ENCODE results near the gene IRS1.

IRS1 gene

DNA sequence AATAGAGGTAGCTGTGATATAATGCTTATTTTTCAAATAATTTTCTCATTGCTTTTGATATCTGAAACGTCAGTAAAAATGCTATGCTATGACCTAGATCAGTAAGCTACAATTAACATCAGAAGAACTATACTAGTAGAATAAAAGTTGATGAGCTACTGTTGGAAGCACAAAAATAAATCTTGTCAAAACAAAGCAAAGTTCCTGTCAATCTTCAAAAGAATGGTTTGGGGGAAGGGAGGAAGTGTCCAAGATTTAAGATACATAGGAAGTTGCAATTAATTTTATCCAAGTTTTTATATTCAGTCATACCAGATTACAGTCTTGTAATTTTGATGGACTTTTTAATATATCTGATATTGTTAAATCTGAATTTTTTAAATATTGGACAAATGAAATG is 19.2 kb downstream of the IRS1 start:
- Histone ChIP-seq H2AFZ (no peak overlapping the region), H3K27ac (no peak overlapping the region), H3K4me1 (no peaks in the 10 kb centered on the region), H3K9me3 (ENCODE audit: control insufficient read depth, low read length) (no peaks in the 10 kb centered on the region), H3K27me3 (ENCODE audit: control insufficient read depth, insufficient read depth, low read length) (no peaks in the 10 kb centered on the region), H3K4me3 (ENCODE audit: low read depth, low read length) (no peak overlapping the region), H3K4me2 (ENCODE audit: low read length) (no peak overlapping the region), H3K9ac (no peak overlapping the region), H3K79me2 (peaks cover 5% of the 10 kb centered on the region), H3K36me3 (ENCODE audit: control insufficient read depth, insufficient read depth, low read length) (no peaks in the 10 kb centered on the region)
- TF ChIP-seq, protein P1, sequence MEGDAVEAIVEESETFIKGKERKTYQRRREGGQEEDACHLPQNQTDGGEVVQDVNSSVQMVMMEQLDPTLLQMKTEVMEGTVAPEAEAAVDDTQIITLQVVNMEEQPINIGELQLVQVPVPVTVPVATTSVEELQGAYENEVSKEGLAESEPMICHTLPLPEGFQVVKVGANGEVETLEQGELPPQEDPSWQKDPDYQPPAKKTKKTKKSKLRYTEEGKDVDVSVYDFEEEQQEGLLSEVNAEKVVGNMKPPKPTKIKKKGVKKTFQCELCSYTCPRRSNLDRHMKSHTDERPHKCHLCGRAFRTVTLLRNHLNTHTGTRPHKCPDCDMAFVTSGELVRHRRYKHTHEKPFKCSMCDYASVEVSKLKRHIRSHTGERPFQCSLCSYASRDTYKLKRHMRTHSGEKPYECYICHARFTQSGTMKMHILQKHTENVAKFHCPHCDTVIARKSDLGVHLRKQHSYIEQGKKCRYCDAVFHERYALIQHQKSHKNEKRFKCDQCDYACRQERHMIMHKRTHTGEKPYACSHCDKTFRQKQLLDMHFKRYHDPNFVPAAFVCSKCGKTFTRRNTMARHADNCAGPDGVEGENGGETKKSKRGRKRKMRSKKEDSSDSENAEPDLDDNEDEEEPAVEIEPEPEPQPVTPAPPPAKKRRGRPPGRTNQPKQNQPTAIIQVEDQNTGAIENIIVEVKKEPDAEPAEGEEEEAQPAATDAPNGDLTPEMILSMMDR (IDR thresholded peaks at IDR 0.05): no peak

DNA sequence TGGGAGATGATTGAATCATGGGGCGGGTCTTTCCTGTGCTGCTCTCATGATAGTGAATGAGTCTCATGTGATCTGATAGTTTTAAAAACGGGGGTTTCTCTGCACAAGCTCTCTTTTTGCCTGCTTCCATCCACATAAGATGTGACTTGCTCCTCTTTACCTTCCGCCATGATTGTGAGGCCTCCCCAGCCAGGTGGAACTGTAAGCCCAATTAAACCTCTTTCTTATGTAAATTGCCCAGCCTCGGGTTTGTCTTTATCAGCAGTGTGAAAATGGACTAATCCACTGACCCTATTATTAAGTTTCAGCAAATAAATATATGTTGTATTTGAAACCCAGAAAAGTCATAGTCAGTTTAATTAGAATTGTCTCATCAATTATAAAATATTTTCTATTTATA is 22.0 kb downstream of the IRS1 start:
- no peak overlapping the region for H3K4me2 ChIP-seq (ENCODE audit: low read length)
- H3K9me3 ChIP-seq (ENCODE audit: control insufficient read depth, low read length): no peaks in the 10 kb centered on the region
- H3K36me3 ChIP-seq (ENCODE audit: control insufficient read depth, insufficient read depth, low read length): no peaks in the 10 kb centered on the region
- TF ChIP-seq, protein P1 (IDR thresholded peaks at IDR 0.05): no peak
- no peak overlapping the region for H3K9ac ChIP-seq
- H2AFZ ChIP-seq: no peak overlapping the region
- H3K4me1 ChIP-seq: peaks cover 3% of the 10 kb centered on the region
- H3K27ac ChIP-seq: no peak overlapping the region
- H3K27me3 ChIP-seq (ENCODE audit: control insufficient read depth, insufficient read depth, low read length): no peaks in the 10 kb centered on the region
- H3K79me2 ChIP-seq: peaks cover 2% of the 10 kb centered on the region
- no peak overlapping the region for H3K4me3 ChIP-seq (ENCODE audit: low read depth, low read length)

DNA sequence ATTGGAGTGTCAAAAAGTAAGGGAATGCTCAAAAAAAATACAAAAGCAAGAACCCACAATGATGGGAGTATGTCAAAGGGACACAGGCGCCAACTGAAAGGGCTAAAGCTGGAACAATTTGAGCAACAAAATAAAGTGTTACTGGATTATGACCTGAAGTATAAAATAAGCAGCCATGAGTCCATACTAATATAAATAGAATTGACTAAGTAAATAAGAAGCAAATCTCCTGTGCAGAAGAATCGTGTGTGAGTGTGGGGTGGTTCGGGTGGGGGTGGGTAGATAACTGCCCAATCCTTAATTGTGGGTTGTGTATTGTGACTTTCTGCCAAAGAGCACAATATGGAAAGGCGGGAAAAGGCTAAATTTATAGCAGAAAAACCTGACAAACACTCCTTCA is 23.5 kb downstream of the IRS1 start:
- TF ChIP-seq, protein P1 (IDR thresholded peaks at IDR 0.05): no peak
- no peak overlapping the region for H2AFZ ChIP-seq
- H3K9ac ChIP-seq: no peak overlapping the region
- peaks cover 2% of the 10 kb centered on the region for H3K79me2 ChIP-seq
- H3K4me1 ChIP-seq: peaks cover 3% of the 10 kb centered on the region
- H3K27ac ChIP-seq: no peak overlapping the region
- no peaks in the 10 kb centered on the region for H3K36me3 ChIP-seq (ENCODE audit: control insufficient read depth, insufficient read depth, low read length)
- H3K9me3 ChIP-seq (ENCODE audit: control insufficient read depth, low read length): no peaks in the 10 kb centered on the region
- H3K4me3 ChIP-seq (ENCODE audit: low read depth, low read length): no peak overlapping the region
- H3K27me3 ChIP-seq (ENCODE audit: control insufficient read depth, insufficient read depth, low read length): no peaks in the 10 kb centered on the region
- H3K4me2 ChIP-seq (ENCODE audit: low read length): no peak overlapping the region

DNA sequence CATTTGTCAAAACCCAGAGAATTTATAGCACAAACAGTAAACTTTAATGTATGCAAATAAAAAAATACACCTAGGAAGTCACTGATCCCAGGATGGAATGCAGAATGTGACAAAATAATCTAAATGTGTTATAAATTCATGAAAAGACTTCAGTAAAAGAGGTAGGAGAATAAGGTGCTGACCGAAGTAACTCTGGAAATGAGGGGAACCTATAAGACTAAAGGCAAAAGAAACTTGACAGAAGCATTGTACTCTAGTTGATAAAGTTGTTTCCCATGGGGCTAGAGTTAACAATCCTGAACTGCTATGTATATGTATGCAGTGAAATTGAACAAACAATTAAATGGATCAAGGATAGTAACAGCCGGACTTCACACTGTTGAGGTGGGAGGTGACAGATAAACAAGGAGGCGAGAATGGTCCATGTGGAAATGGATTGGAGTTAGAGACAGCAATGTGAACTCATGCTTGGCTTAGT is 24.5 kb downstream of the IRS1 start:
- no peaks in the 10 kb centered on the region for H3K9me3 ChIP-seq (ENCODE audit: control insufficient read depth, low read length)
- peaks cover 2% of the 10 kb centered on the region for H3K79me2 ChIP-seq
- no peaks in the 10 kb centered on the region for H3K36me3 ChIP-seq (ENCODE audit: control insufficient read depth, insufficient read depth, low read length)
- H3K4me1 ChIP-seq: peaks cover 3% of the 10 kb centered on the region
- no peak overlapping the region for H3K9ac ChIP-seq
- TF ChIP-seq, protein P1 (IDR thresholded peaks at IDR 0.05): no peak
- H3K27me3 ChIP-seq (ENCODE audit: control insufficient read depth, insufficient read depth, low read length): no peaks in the 10 kb centered on the region
- no peak overlapping the region for H2AFZ ChIP-seq
- H3K4me2 ChIP-seq (ENCODE audit: low read length): no peak overlapping the region
- H3K27ac ChIP-seq: no peak overlapping the region
- H3K4me3 ChIP-seq (ENCODE audit: low read depth, low read length): no peak overlapping the region

DNA sequence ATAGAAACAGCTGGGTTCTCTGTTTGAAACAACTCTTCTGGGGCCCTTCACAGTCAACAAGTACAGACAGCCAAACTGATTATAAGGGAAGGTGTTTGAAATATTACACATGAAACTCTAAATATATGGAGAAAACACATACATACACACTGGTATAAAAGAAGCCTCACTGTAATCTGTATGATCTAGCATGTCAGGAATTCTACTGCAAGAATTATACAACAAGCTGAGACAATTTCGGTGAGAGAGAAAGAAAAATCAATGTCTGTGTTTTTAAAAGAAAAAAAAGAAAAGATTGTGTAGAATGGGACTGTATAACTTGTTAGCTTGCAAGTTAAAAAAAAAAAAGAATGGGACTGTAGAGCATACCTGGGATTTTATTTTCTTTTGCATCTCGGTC is 26.3 kb downstream of the IRS1 start:
- H3K27ac ChIP-seq: no peak overlapping the region
- H3K9ac ChIP-seq: no peak overlapping the region
- no peak overlapping the region for H3K4me3 ChIP-seq (ENCODE audit: low read depth, low read length)

More for the DNA sequence above, 26.3 kb downstream of the IRS1 start:
- H3K9me3 ChIP-seq (ENCODE audit: control insufficient read depth, low read length): no peaks in the 10 kb centered on the region
- no peak overlapping the region for H2AFZ ChIP-seq
- peaks cover 3% of the 10 kb centered on the region for H3K4me1 ChIP-seq
- H3K4me2 ChIP-seq (ENCODE audit: low read length): no peak overlapping the region
- no peaks in the 10 kb centered on the region for H3K27me3 ChIP-seq (ENCODE audit: control insufficient read depth, insufficient read depth, low read length)
- TF ChIP-seq, protein P1 (IDR thresholded peaks at IDR 0.05): no peak
- H3K36me3 ChIP-seq (ENCODE audit: control insufficient read depth, insufficient read depth, low read length): no peaks in the 10 kb centered on the region
- peaks cover 2% of the 10 kb centered on the region for H3K79me2 ChIP-seq

Measured in parathyroid adenoma (tissue), 2 donors.